GM12892 (cell line): ENCODE measurements around the gene FRMPD4.

ENCODE experiments used
- POLR2A ChIP-seq: IDR thresholded peaks from 2 replicates; pipeline ENCODE4 v1.6.1; 2011; ENCODE audit warnings: low read depth, low read length, control low read depth
- POLR2AphosphoS5 ChIP-seq: IDR thresholded peaks from 2 replicates; pipeline ENCODE4 v1.6.1; 2011; ENCODE audit warnings: low read depth, low read length, control low read depth
- TAF1 ChIP-seq: IDR thresholded peaks from 2 replicates; pipeline ENCODE4 v1.6.1; 2011; ENCODE audit warnings: low read depth, mild to moderate bottlenecking, control low read depth, low read length, borderline replicate concordance

- TF ChIP-seq POLR2A (no peak), TAF1 (no peak), POLR2AphosphoS5 (no peak)
Measured at GRCh38 chrX:12363216-12363615, 224.9 kb downstream of the FRMPD4 start.
